ENCODE data around the gene FAM234B. TPM values are rescaled to one million over a fixed set of nuclear protein-coding genes. Genes with fewer than 3 reads are reported as not detected.

The FAM234B gene
- polyA plus RNA-seq, 1 donor (not counting 4 experiments of a cell fraction or from before 2014, with no cell fraction given): 4.5 TPM

GRCh38 chr12:12996209-12996608 is 48.0 kb upstream of the FAM234B start:
- no peak overlapping the region for H3K4me2 ChIP-seq (ENCODE audit: control insufficient read depth, extremely low read depth, insufficient read depth, low read depth, low read length)
- FAIRE-seq: no peak
- peaks cover 0 to 3% of the 10 kb centered on the region in 2 experiments for H3K36me3 ChIP-seq (ENCODE audit: control insufficient read depth in 2 of 2, extremely low read depth in 1 of 2, insufficient read depth in 2 of 2, low read length in 2 of 2)
- H3K9ac ChIP-seq (ENCODE audit: control insufficient read depth, extremely low read depth, insufficient read depth, low read length): no peak overlapping the region
- H3K79me2 ChIP-seq (ENCODE audit: control insufficient read depth, insufficient read depth, low read length): peaks cover 29% of the 10 kb centered on the region
- H3K9me1 ChIP-seq (ENCODE audit: control insufficient read depth, extremely low read depth, insufficient read depth, low read length): no peaks in the 10 kb centered on the region
- no peak overlapping the region for H3K4me3 ChIP-seq (ENCODE audit: control insufficient read depth in 2 of 3, extremely low read depth in 1 of 3, insufficient read depth in 2 of 3, low read depth in 1 of 3, low read length in 3 of 3)
- no peaks in the 10 kb centered on the region for H4K20me1 ChIP-seq (ENCODE audit: control insufficient read depth, extremely low read depth, insufficient read depth, low read length)
- dilution Hi-C loops (cut with MboI; ENCODE audit: extremely low pct_ligation_motif_present, low sequenced_read_pairs): no loop called here
- TF ChIP-seq EZH2 (IDR thresholded peaks at IDR 0.05; ENCODE audit: low read length): no peak
- TF ChIP-seq, protein P1, sequence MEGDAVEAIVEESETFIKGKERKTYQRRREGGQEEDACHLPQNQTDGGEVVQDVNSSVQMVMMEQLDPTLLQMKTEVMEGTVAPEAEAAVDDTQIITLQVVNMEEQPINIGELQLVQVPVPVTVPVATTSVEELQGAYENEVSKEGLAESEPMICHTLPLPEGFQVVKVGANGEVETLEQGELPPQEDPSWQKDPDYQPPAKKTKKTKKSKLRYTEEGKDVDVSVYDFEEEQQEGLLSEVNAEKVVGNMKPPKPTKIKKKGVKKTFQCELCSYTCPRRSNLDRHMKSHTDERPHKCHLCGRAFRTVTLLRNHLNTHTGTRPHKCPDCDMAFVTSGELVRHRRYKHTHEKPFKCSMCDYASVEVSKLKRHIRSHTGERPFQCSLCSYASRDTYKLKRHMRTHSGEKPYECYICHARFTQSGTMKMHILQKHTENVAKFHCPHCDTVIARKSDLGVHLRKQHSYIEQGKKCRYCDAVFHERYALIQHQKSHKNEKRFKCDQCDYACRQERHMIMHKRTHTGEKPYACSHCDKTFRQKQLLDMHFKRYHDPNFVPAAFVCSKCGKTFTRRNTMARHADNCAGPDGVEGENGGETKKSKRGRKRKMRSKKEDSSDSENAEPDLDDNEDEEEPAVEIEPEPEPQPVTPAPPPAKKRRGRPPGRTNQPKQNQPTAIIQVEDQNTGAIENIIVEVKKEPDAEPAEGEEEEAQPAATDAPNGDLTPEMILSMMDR (optimal IDR thresholded peaks at IDR 0.05 in 1 of 3, IDR thresholded peaks at IDR 0.05 in 1 of 3, conservative IDR thresholded peaks at IDR 0.05 in 1 of 3; ENCODE audit: extremely low read depth in 1 of 3, insufficient read depth in 2 of 3, low read length in 3 of 3): no peak
- H2AFZ ChIP-seq (ENCODE audit: control insufficient read depth, low read length): no peak overlapping the region
- no peak for DNase-seq (ENCODE audit: low read depth, low spot score)
- no peaks in the 10 kb centered on the region for H3K27me3 ChIP-seq (ENCODE audit: control insufficient read depth, extremely low read depth, insufficient read depth, low read length)
- no peaks in the 10 kb centered on the region for H3K9me3 ChIP-seq (ENCODE audit: control insufficient read depth, low read depth, low read length)
- no peak overlapping the region for H3K27ac ChIP-seq (ENCODE audit: control insufficient read depth, insufficient read depth, low read length)
- peaks cover 11% of the 10 kb centered on the region for H3K4me1 ChIP-seq (ENCODE audit: control insufficient read depth, extremely low read depth, insufficient read depth, low read length)

DNA sequence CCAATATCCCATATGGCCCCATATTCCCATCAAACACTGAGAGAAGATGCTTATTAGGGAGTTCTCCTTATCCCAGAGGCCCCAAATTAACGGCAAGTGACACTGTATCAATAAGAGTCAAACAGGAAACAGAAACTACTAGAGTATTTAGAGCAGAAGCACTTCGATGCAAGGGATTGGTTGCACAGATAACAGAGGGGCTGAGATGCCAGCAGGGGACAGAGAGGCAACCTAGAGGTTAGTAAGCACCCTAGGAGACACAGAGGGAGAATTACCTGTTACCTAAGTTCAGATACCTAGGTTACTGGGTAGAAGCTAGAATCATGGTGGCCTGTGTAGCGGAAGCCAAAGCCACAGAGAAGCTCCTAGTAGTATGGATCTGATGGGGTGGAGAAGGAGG is 47.0 kb upstream of the FAM234B start:
- Histone ChIP-seq H3K4me3 (ENCODE audit: control insufficient read depth in 2 of 3, extremely low read depth in 1 of 3, insufficient read depth in 2 of 3, low read depth in 1 of 3, low read length in 3 of 3) (no peak overlapping the region), H3K9me3 (ENCODE audit: control insufficient read depth, low read depth, low read length) (no peaks in the 10 kb centered on the region), H3K9ac (ENCODE audit: control insufficient read depth, extremely low read depth, insufficient read depth, low read length) (no peak overlapping the region), H3K27ac (ENCODE audit: control insufficient read depth, insufficient read depth, low read length) (no peak overlapping the region), H3K27me3 (ENCODE audit: control insufficient read depth, extremely low read depth, insufficient read depth, low read length) (no peaks in the 10 kb centered on the region), H3K9me1 (ENCODE audit: control insufficient read depth, extremely low read depth, insufficient read depth, low read length) (no peaks in the 10 kb centered on the region), H3K36me3 (ENCODE audit: control insufficient read depth in 2 of 2, extremely low read depth in 1 of 2, insufficient read depth in 2 of 2, low read length in 2 of 2) (peaks cover 0 to 3% of the 10 kb centered on the region in 2 experiments), H3K4me2 (ENCODE audit: control insufficient read depth, extremely low read depth, insufficient read depth, low read depth, low read length) (no peak overlapping the region), H2AFZ (ENCODE audit: control insufficient read depth, low read length) (no peak overlapping the region), H3K79me2 (ENCODE audit: control insufficient read depth, insufficient read depth, low read length) (peaks cover 29% of the 10 kb centered on the region), H4K20me1 (ENCODE audit: control insufficient read depth, extremely low read depth, insufficient read depth, low read length) (no peaks in the 10 kb centered on the region), H3K4me1 (ENCODE audit: control insufficient read depth, extremely low read depth, insufficient read depth, low read length) (peaks cover 11% of the 10 kb centered on the region)
- DNase-seq (ENCODE audit: low read depth, low spot score) (no peak), FAIRE-seq (no peak)
- dilution Hi-C loops (cut with MboI; ENCODE audit: extremely low pct_ligation_motif_present, low sequenced_read_pairs): no loop called here
- TF ChIP-seq, protein P1 (optimal IDR thresholded peaks at IDR 0.05 in 1 of 3, IDR thresholded peaks at IDR 0.05 in 1 of 3, conservative IDR thresholded peaks at IDR 0.05 in 1 of 3; ENCODE audit: extremely low read depth in 1 of 3, insufficient read depth in 2 of 3, low read length in 3 of 3): no peak
- no peak for TF ChIP-seq EZH2 (IDR thresholded peaks at IDR 0.05; ENCODE audit: low read length)
